H1 (cell line): ENCODE data around the gene FCRL2. TPM values are rescaled to one million over a fixed set of nuclear protein-coding genes. Genes with fewer than 3 reads are reported as not detected.

ENCODE experiments used
- EGR1 ChIP-seq: IDR thresholded peaks from 2 replicates; pipeline ENCODE4 v1.6.1; 2011; ENCODE audit warnings: low read depth, low read length, borderline replicate concordance
- FOSL1 ChIP-seq: IDR thresholded peaks from 2 replicates; pipeline ENCODE4 v1.6.1; 2011; ENCODE audit warnings: mild to moderate bottlenecking, low read depth, low read length, moderate library complexity; ENCODE audit not compliant: insufficient read depth
- GABPA ChIP-seq: IDR thresholded peaks from 2 replicates; pipeline ENCODE4 v1.6.1; 2011; ENCODE audit warnings: mild to moderate bottlenecking, low read length, moderate library complexity, borderline replicate concordance; ENCODE audit not compliant: insufficient read depth
- HDAC6 ChIP-seq: IDR thresholded peaks from one replicate; pipeline ENCODE4 v1.7.1; 2012; ENCODE audit warnings: low read depth, mild to moderate bottlenecking, inconsistent platforms, low read length, moderate library complexity
- SAP30 ChIP-seq: fragments of 300-600 bp; sonication (generic); IDR thresholded peaks from 2 replicates; pipeline ENCODE4 v1.7.1; 2012; ENCODE audit warnings: low read length, moderate library complexity, mild to moderate bottlenecking, inconsistent platforms; ENCODE audit not compliant: insufficient read depth, insufficient replicate concordance
- SP2 ChIP-seq: IDR thresholded peaks from 2 replicates; pipeline ENCODE4 v1.6.1; 2012; ENCODE audit warnings: mild to moderate bottlenecking, low read length, inconsistent platforms
- TCF12 ChIP-seq: IDR thresholded peaks from 2 replicates; pipeline ENCODE4 v1.6.1; 2011; ENCODE audit warnings: low read depth, mild to moderate bottlenecking, low read length
- polyA plus RNA-seq, 7 experiments: library from polyadenylated mRNA; depleted of rRNA in 3 of 7; stranded (reverse) in 5 of 7; unstranded in 2 of 7; fragments of >200 nt in 5 of 7; fragments of 200-250 nt in 2 of 7; gene quantifications; 1 replicate in 5 of 7; 2 replicates in 1 of 7; 4 replicates in 1 of 7; pipeline versions ENCODE4 v1.2.1 to v1.2.3, GENCODE V29; 2011 to 2013; ENCODE audit warnings: missing spikeins in 2 of 7, mixed read lengths in 2 of 7
- total RNA-seq: library from RNA; stranded (reverse); fragmentation: NEBNext Ultra II Directional; extraction: Animal tissue kit (Norgen Biotek cat#: 25700); gene quantifications from 2 replicates; pipeline ENCODE4 v1.2.1, GENCODE V29; 2021
- TF ChIP-seq, protein P1 (sequence below): fragments of 300-600 bp; sonication (generic); IDR thresholded peaks from 2 replicates; pipeline ENCODE4 v1.7.1; 2012; ENCODE audit warnings: low read length, moderate library complexity, mild to moderate bottlenecking, inconsistent platforms; ENCODE audit not compliant: insufficient replicate concordance
- TF ChIP-seq, protein P2 (sequence below): IDR thresholded peaks from 2 replicates; pipeline ENCODE4 v1.6.1; 2011; ENCODE audit warnings: low read depth, mild to moderate bottlenecking, low read length; ENCODE audit not compliant: insufficient read depth

The FCRL2 gene
- total and polyA plus RNA-seq, 2 of the 8 experiments (the other 6 are each of a cell fraction or from before 2014, with no cell fraction given), result not detected

- TF ChIP-seq, protein P1, sequence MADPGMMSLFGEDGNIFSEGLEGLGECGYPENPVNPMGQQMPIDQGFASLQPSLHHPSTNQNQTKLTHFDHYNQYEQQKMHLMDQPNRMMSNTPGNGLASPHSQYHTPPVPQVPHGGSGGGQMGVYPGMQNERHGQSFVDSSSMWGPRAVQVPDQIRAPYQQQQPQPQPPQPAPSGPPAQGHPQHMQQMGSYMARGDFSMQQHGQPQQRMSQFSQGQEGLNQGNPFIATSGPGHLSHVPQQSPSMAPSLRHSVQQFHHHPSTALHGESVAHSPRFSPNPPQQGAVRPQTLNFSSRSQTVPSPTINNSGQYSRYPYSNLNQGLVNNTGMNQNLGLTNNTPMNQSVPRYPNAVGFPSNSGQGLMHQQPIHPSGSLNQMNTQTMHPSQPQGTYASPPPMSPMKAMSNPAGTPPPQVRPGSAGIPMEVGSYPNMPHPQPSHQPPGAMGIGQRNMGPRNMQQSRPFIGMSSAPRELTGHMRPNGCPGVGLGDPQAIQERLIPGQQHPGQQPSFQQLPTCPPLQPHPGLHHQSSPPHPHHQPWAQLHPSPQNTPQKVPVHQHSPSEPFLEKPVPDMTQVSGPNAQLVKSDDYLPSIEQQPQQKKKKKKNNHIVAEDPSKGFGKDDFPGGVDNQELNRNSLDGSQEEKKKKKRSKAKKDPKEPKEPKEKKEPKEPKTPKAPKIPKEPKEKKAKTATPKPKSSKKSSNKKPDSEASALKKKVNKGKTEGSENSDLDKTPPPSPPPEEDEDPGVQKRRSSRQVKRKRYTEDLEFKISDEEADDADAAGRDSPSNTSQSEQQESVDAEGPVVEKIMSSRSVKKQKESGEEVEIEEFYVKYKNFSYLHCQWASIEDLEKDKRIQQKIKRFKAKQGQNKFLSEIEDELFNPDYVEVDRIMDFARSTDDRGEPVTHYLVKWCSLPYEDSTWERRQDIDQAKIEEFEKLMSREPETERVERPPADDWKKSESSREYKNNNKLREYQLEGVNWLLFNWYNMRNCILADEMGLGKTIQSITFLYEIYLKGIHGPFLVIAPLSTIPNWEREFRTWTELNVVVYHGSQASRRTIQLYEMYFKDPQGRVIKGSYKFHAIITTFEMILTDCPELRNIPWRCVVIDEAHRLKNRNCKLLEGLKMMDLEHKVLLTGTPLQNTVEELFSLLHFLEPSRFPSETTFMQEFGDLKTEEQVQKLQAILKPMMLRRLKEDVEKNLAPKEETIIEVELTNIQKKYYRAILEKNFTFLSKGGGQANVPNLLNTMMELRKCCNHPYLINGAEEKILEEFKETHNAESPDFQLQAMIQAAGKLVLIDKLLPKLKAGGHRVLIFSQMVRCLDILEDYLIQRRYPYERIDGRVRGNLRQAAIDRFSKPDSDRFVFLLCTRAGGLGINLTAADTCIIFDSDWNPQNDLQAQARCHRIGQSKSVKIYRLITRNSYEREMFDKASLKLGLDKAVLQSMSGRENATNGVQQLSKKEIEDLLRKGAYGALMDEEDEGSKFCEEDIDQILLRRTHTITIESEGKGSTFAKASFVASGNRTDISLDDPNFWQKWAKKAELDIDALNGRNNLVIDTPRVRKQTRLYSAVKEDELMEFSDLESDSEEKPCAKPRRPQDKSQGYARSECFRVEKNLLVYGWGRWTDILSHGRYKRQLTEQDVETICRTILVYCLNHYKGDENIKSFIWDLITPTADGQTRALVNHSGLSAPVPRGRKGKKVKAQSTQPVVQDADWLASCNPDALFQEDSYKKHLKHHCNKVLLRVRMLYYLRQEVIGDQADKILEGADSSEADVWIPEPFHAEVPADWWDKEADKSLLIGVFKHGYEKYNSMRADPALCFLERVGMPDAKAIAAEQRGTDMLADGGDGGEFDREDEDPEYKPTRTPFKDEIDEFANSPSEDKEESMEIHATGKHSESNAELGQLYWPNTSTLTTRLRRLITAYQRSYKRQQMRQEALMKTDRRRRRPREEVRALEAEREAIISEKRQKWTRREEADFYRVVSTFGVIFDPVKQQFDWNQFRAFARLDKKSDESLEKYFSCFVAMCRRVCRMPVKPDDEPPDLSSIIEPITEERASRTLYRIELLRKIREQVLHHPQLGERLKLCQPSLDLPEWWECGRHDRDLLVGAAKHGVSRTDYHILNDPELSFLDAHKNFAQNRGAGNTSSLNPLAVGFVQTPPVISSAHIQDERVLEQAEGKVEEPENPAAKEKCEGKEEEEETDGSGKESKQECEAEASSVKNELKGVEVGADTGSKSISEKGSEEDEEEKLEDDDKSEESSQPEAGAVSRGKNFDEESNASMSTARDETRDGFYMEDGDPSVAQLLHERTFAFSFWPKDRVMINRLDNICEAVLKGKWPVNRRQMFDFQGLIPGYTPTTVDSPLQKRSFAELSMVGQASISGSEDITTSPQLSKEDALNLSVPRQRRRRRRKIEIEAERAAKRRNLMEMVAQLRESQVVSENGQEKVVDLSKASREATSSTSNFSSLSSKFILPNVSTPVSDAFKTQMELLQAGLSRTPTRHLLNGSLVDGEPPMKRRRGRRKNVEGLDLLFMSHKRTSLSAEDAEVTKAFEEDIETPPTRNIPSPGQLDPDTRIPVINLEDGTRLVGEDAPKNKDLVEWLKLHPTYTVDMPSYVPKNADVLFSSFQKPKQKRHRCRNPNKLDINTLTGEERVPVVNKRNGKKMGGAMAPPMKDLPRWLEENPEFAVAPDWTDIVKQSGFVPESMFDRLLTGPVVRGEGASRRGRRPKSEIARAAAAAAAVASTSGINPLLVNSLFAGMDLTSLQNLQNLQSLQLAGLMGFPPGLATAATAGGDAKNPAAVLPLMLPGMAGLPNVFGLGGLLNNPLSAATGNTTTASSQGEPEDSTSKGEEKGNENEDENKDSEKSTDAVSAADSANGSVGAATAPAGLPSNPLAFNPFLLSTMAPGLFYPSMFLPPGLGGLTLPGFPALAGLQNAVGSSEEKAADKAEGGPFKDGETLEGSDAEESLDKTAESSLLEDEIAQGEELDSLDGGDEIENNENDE, result no peak
- TF ChIP-seq SAP30 (no peak), HDAC6 (no peak), GABPA (no peak), EGR1 (no peak), TCF12 (no peak), SP2 (no peak), FOSL1 (no peak)
- TF ChIP-seq, protein P2, sequence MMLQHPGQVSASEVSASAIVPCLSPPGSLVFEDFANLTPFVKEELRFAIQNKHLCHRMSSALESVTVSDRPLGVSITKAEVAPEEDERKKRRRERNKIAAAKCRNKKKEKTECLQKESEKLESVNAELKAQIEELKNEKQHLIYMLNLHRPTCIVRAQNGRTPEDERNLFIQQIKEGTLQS, result no peak
These were observed 29.7 kb upstream of the FCRL2 start (continued) for GRCh38 chr1:157806431-157807149.
